ENCODE data around the gene PCBP4. TPM values are rescaled to one million over a fixed set of nuclear protein-coding genes. Genes with fewer than 3 reads are reported as not detected.
"Not testable (repeated sequence)": the region's sequence is repeated elsewhere in the genome, so short reads cannot be mapped to it uniquely, and the experiment has no call there.

The PCBP4 gene
- total RNA-seq, 1 experiment from 2014 or later, result 17.9 TPM

GRCh38 chr3:51929420-51930003 is 37.7 kb downstream of the PCBP4 start:
- DNase-seq, result no peak
- Histone ChIP-seq H3K79me2 (ENCODE audit: low read depth) (no peaks in the 10 kb centered on the region), H3K9me2 (ENCODE audit: insufficient read depth) (no peaks in the 10 kb centered on the region), H3K36me3 (ENCODE audit: low read depth) (no peaks in the 10 kb centered on the region), H3K27me3 (ENCODE audit: insufficient read depth, low read depth) (no peaks in the 10 kb centered on the region), H3K4me1 (replicated peaks; ENCODE audit: insufficient read depth) (no peaks in the 10 kb centered on the region), H2AFZ (no peak overlapping the region), H3K9me3 (ENCODE audit: insufficient read depth, low read depth) (no peaks in the 10 kb centered on the region), H3K4me2 (no peak overlapping the region), H3F3A (ENCODE audit: insufficient read depth, low read depth) (no peaks in the 10 kb centered on the region), H4K20me1 (ENCODE audit: insufficient read depth) (no peaks in the 10 kb centered on the region; the same call in 1 of the 2 replicates), H3K4me3 (no peak overlapping the region), H3K27ac (no peak overlapping the region)
- TF ChIP-seq, protein P1, sequence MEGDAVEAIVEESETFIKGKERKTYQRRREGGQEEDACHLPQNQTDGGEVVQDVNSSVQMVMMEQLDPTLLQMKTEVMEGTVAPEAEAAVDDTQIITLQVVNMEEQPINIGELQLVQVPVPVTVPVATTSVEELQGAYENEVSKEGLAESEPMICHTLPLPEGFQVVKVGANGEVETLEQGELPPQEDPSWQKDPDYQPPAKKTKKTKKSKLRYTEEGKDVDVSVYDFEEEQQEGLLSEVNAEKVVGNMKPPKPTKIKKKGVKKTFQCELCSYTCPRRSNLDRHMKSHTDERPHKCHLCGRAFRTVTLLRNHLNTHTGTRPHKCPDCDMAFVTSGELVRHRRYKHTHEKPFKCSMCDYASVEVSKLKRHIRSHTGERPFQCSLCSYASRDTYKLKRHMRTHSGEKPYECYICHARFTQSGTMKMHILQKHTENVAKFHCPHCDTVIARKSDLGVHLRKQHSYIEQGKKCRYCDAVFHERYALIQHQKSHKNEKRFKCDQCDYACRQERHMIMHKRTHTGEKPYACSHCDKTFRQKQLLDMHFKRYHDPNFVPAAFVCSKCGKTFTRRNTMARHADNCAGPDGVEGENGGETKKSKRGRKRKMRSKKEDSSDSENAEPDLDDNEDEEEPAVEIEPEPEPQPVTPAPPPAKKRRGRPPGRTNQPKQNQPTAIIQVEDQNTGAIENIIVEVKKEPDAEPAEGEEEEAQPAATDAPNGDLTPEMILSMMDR (conservative IDR thresholded peaks at IDR 0.05), result no peak
- no peak for TF ChIP-seq EZH2 (IDR thresholded peaks at IDR 0.05; ENCODE audit: low read depth)
- ChIA-PET POLR2A (ENCODE audit: unreplicated experiment) (interaction anchor here (0.6 kb wide), 1 partner anchor 39 kb away, joined by 5 read pairs; no protein-coding TSS in a partner anchor), CTCF (no interaction called here)
- intact Hi-C loops (cut with micrococcal nuclease; ENCODE audit: unreplicated experiment), result no loop called here
- no TSS peak for BruUV-seq (replicated peaks)

DNA sequence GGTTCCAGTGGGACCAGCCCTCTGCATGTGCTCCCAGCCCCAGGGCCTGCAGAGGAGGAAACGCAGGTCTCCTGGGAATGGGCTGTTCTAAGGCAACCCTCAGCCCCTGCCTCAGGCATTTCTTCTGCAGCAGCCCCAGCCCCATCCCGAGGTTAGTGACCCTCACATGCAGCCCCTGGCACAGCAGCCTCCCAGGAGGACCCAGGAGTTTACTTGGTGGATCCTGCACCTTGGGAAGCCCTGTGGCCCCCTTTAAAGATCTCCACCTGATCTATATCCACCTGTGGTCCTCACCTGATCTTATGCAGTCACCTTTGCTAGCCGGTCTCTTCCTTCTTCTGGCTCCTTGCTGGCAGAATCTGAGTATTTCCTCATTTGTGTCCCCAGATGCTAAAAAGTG is 38.3 kb downstream of the PCBP4 start:
- CTCF ChIA-PET, result not testable (repeated sequence)
- POLR2A ChIA-PET (ENCODE audit: unreplicated experiment), result interaction anchor here (0.6 kb wide), 1 partner anchor 39 kb away, joined by 5 read pairs; no protein-coding TSS in a partner anchor

GRCh38 chr3:51928438-51928837 is 38.8 kb downstream of the PCBP4 start:
- DNase-seq, result no peak
- H3K79me2 ChIP-seq (ENCODE audit: low read depth), result no peaks in the 10 kb centered on the region
- no peaks in the 10 kb centered on the region for H3K9me2 ChIP-seq (ENCODE audit: insufficient read depth)
- ChIA-PET POLR2A (ENCODE audit: unreplicated experiment) (no interaction called here), CTCF (no interaction called here)
- no peak overlapping the region for H3K4me2 ChIP-seq
- H3K9me3 ChIP-seq (ENCODE audit: insufficient read depth, low read depth), result no peaks in the 10 kb centered on the region
- no peaks in the 10 kb centered on the region for H3F3A ChIP-seq (ENCODE audit: insufficient read depth, low read depth)
- intact Hi-C loops (cut with micrococcal nuclease; ENCODE audit: unreplicated experiment), result no loop called here
- no peak overlapping the region for H2AFZ ChIP-seq
- no peak overlapping the region for H3K4me3 ChIP-seq
- H3K36me3 ChIP-seq (ENCODE audit: low read depth), result no peaks in the 10 kb centered on the region
- H3K4me1 ChIP-seq (replicated peaks; ENCODE audit: insufficient read depth), result no peaks in the 10 kb centered on the region
- BruUV-seq (replicated peaks), result no TSS peak
- H3K27me3 ChIP-seq (ENCODE audit: insufficient read depth, low read depth), result no peaks in the 10 kb centered on the region
- H3K27ac ChIP-seq, result no peak overlapping the region
- TF ChIP-seq, protein P1 (conservative IDR thresholded peaks at IDR 0.05), result no peak
- H4K20me1 ChIP-seq (ENCODE audit: insufficient read depth), result no peaks in the 10 kb centered on the region

More for the DNA sequence above, 38.3 kb downstream of the PCBP4 start:
- intact Hi-C loops (cut with micrococcal nuclease; ENCODE audit: unreplicated experiment); H3K4me1 ChIP-seq (replicated peaks; ENCODE audit: insufficient read depth); H3K36me3 ChIP-seq (ENCODE audit: low read depth); H3K79me2 ChIP-seq (ENCODE audit: low read depth); H3K27ac ChIP-seq; H4K20me1 ChIP-seq (ENCODE audit: insufficient read depth); BruUV-seq (replicated peaks); H3K4me2 ChIP-seq; H3F3A ChIP-seq (ENCODE audit: insufficient read depth, low read depth); H3K4me3 ChIP-seq; DNase-seq; H3K27me3 ChIP-seq (ENCODE audit: insufficient read depth, low read depth); H2AFZ ChIP-seq; H3K9me2 ChIP-seq (ENCODE audit: insufficient read depth); H3K9me3 ChIP-seq (ENCODE audit: insufficient read depth, low read depth): not testable (repeated sequence)

Data from PC-9 (cell line).